ENCODE results near the gene NEXN.

DNA sequence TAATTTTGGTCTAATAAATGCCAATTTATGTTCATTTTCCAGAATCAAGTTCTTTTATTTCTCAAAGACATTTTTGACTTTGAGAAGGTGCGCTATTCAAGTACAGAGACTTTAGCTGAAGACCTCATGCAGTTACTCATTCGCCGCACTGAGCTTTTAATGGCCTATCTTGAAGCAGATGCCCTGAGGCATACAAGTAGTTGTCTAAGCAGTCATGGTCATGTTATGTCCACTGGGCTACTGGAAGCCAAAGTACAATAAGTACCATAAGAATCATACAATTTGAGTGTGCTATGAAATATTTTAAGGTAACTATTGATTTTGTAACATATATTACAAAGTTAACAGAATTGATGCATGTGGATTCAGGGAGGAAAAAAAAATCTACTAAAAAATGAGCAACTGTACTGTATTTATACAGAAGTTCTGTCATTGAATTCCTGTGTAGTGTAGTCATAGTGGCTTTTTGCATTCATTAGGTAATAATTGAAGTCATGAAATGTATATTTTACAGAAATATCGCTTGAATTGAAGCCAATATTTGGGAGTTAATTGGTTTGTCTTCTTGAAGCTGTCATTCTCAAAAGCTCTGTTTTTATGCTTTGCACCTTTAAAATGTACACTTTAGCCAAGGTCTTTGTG lies 13.5 kb upstream of the NEXN start:
- TF ChIP-seq SP1 (IDR thresholded peaks at IDR 0.05), result no peak
- TF ChIP-seq ELF4 (IDR thresholded peaks at IDR 0.05), result no peak
- no peak for TF ChIP-seq NFRKB (IDR thresholded peaks at IDR 0.05)
- no peak for TF ChIP-seq BHLHE40 (IDR thresholded peaks at IDR 0.05; ENCODE audit: borderline replicate concordance)
- TF ChIP-seq TARDBP (IDR thresholded peaks at IDR 0.05), result no peak
- no peak for TF ChIP-seq FOXK2 (IDR thresholded peaks at IDR 0.05)
- no peak for TF ChIP-seq HDGF (IDR thresholded peaks at IDR 0.05; ENCODE audit: borderline replicate concordance)
- TF ChIP-seq CTBP1 (IDR thresholded peaks at IDR 0.05; ENCODE audit: borderline replicate concordance), result no peak
- no peak for TF ChIP-seq ZNF384 (IDR thresholded peaks at IDR 0.05)
- TF ChIP-seq ARNT (IDR thresholded peaks at IDR 0.05), result no peak
- TF ChIP-seq FOXA1 (IDR thresholded peaks at IDR 0.05), result no peak
- no peak for TF ChIP-seq FOXM1 (IDR thresholded peaks at IDR 0.05; ENCODE audit: borderline replicate concordance)
- TF ChIP-seq, protein P1, sequence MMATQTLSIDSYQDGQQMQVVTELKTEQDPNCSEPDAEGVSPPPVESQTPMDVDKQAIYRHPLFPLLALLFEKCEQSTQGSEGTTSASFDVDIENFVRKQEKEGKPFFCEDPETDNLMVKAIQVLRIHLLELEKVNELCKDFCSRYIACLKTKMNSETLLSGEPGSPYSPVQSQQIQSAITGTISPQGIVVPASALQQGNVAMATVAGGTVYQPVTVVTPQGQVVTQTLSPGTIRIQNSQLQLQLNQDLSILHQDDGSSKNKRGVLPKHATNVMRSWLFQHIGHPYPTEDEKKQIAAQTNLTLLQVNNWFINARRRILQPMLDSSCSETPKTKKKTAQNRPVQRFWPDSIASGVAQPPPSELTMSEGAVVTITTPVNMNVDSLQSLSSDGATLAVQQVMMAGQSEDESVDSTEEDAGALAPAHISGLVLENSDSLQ (IDR thresholded peaks at IDR 0.05), result no peak
- TF ChIP-seq LEF1 (IDR thresholded peaks at IDR 0.05; ENCODE audit: borderline replicate concordance), result no peak

Data from HEK293T (cell line).